LNCaP clone FGC (cell line): ENCODE measurements around the gene PAGE2.
"Not testable (repeated sequence)": the region's sequence is repeated elsewhere in the genome, so short reads cannot be mapped to it uniquely, and the experiment has no call there.

Experiments
- DNase-seq: peaks from one replicate; pipeline ENCODE4 v3.0.0-alpha.2; 2011; ENCODE audit warnings: low read depth
- H3K4me3 ChIP-seq: 2 replicates; pipeline ENCODE4 v1.5.1; 2011; ENCODE audit warnings: mild to moderate bottlenecking, low read depth, low read length, control low read depth
- TF ChIP-seq, protein P1 (sequence below): IDR thresholded peaks from 2 replicates; pipeline ENCODE4 v1.5.1; 2012; ENCODE audit warnings: mild to moderate bottlenecking; ENCODE audit not compliant: control insufficient read depth, insufficient read depth; ENCODE audit errors: extremely low read depth

PAGE2 gene, protein sequence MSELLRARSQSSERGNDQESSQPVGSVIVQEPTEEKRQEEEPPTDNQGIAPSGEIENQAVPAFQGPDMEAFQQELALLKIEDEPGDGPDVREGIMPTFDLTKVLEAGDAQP

DNA sequence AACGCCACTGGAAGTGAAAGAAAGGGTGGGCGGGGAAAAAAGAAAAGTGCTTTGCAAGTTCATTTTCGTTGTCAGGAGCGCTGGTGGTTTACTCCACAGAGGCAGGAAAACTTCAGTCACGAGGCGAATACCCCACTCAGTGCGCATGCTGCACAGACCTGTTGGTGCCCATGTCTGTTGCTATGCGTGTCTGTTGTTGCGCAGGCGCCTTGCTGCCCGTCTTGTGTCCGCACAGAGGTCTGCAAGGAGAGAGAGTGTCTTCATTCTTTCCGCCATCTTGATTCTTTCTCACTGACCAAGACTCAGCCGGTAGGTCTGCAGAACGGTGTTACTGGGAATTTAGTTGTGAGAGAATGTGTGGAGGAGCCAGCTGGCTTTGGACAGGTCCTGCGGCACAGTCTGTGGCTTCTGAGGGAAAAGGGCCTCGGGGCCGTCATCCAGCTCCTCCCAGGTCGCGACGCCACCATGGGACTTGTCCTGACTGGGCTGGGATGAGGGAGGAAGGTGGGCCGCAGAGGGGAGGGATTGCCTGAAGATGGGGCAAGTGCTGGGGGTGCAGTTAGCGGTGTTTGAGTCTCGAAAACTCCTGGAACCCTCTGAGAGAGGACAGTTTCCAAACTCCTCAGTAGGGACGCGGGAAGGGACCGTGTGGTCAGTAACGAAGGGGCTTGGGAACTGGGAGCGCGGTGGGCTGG is at the start of gene PAGE2:
PAGE2 (plus strand) TSS at position 224 of the 695 bp plus-strand sequence. CDS start 1,003 bp downstream, outside the sequence.
- no peak within 1 kb of the TSS for H3K4me3 ChIP-seq
- TF ChIP-seq, protein P1, sequence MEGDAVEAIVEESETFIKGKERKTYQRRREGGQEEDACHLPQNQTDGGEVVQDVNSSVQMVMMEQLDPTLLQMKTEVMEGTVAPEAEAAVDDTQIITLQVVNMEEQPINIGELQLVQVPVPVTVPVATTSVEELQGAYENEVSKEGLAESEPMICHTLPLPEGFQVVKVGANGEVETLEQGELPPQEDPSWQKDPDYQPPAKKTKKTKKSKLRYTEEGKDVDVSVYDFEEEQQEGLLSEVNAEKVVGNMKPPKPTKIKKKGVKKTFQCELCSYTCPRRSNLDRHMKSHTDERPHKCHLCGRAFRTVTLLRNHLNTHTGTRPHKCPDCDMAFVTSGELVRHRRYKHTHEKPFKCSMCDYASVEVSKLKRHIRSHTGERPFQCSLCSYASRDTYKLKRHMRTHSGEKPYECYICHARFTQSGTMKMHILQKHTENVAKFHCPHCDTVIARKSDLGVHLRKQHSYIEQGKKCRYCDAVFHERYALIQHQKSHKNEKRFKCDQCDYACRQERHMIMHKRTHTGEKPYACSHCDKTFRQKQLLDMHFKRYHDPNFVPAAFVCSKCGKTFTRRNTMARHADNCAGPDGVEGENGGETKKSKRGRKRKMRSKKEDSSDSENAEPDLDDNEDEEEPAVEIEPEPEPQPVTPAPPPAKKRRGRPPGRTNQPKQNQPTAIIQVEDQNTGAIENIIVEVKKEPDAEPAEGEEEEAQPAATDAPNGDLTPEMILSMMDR, result no peak
- DNase-seq, result no peak

DNA sequence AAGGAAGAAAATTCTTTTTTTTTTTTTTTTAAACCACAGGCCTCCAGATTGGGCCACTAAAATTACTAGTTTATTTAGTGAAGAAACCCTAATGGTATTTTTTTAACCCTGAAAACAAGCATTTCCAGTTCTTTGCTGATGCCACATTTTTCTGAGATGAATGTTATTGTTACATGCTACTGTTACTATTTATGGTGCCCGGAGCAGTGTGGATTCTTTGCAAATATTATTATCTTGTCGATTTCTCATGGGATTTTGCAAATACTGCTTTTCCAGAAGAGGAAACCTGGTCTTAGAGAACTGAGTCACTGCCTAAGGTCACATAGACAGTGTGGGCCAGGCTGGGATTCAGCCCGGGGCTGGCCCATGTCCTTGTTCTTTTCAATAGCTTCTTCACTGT is 49.3 kb upstream of the PAGE2 start:
- H3K4me3 ChIP-seq, result no peak overlapping the region
- TF ChIP-seq, protein P1, result no peak
- no peak for DNase-seq

DNA sequence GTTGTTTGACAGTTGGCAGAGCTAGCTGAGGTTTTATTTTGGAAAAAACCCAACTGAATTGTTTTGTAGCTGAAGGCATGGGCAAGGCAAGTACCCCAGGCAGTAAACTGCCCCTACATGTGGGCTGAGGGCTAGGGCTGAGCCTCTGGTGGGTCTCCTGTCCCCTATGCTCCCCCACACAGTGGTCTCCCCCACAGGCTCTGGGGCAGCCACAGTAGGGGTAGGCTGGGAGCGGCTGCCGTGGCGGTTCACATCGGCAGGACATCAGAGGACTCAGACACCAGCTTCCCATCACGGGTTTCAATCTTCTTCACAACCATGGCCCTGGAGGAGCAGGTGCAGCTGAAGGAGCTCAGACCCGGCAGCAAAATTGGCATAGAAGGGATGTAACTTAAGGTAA is 47.3 kb upstream of the PAGE2 start:
- TF ChIP-seq, protein P1, result no peak

DNA sequence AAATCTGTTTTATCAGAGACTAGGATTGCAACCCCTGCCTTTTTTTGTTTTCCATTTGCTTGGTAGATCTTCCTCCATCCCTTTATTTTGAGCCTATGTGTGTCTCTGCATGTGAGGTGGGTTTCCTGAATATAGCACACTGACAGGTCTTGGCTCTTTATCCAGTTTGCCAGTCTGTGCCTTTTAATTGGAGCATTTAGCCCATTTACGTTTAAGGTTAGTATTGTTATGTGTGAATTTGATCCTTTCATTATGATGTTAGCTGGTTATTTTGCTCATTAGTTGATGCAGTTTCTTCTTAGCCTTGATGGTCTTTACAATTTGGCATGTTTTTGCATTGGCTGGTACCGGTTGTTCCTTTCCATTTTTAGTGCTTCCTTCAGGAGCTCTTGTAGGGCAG is 38.2 kb upstream of the PAGE2 start:
- DNase-seq, H3K4me3 ChIP-seq: not testable (repeated sequence)

More for the DNA sequence above, 47.3 kb upstream of the PAGE2 start:
- no peak for DNase-seq
- no peak overlapping the region for H3K4me3 ChIP-seq

DNA sequence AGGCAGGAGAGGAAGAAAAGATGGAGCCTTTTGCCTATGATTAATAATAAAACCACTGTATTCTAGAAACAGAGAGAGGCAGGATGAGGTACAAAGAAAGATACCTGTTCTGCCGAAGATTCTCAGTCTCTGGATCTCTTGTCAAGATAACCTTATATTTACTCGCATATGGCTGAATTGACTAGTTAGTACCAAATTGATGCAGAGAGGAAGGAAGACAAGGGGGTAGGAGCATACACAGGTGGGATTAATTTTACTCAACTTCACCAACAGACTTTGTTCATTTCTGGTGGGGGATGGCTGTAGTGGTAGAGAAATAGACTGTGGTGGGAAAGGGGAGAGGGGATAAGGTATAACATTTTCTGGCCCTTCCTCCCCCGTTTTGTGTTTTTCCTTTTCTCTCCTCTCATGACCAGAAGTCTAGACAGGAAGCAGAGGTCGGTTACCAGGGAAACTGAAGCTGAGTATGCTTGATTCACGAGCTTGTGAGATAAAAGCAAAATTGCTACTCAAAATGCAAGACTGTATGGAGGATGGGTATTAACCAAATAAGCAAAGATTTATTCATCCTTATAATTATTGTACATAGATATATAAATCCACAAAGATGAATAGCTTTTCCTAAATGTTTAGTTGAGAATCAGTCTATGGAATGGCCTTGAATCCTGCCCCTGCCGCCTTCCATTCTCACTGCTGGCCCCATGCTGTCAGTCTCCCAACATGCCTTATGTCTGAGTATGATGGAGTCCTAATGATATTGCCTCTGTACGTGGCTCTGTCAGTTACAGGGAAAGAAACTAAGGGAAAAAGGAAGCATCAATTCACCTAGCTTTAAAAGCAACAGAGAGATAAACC is 31.8 kb upstream of the PAGE2 start:
- no peak for DNase-seq
- H3K4me3 ChIP-seq, result no peak overlapping the region
- TF ChIP-seq, protein P1, result no peak

DNA sequence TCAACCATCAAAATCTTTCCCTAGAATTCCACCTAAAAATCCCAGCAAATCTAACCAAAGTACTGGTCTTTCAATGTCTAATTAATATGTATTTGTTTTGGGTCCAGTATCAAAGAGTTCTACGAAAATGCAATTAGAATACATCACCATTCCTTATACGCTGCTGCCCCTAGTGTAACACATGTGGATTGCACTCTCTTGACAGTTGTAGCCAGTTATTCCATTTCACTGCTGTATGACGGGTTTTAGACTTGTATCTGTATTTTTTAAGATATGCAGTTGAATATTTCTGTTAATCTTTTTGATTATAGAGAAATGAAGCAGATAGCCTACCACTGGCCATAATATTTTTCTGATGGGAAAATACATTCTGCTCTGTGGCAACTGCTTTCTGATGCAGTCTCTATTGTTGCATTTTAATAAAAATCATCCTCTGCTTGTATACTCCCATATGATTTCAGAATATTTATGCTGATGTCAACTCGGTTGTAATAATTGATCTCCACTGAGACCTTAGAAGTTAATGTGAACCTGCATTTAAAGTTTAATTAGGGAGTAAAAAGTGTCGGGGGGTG is 31.1 kb upstream of the PAGE2 start:
- TF ChIP-seq, protein P1, result peak; percentile 71
- H3K4me3 ChIP-seq, result no peak overlapping the region
- no peak for DNase-seq

DNA sequence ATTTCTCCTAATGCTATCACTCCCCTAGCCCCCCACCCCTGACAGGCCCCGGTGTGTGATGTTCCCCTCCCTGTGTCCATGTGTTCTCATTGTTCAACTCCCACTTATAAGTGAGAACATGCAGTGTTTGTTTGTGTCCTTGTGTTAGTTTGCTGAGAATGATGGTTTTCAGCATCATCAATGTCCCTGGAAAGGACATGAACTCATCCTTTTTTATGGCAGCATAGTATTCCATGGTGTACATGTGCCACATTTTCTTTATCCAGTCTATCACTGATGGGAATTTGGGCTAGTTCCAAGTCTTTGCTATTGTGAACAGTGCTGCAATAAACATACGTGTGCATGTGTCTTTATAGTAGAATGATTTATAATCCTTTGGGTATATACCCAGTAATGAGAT is 21.6 kb upstream of the PAGE2 start:
- not testable (repeated sequence) for H3K4me3 ChIP-seq, DNase-seq
